DOHH2 (cell line): ENCODE data around the gene C14orf180.

Source experiments
- H3F3A ChIP-seq: fragments of 200-600 bp; sonication (generic), shearing (Covaris generic); 2 replicates; pipeline ENCODE4 v1.6.0; 2016; ENCODE audit warnings: antibody characterized with exemption, mild to moderate bottlenecking; ENCODE audit not compliant: control insufficient read depth, insufficient read depth
- H3K27ac ChIP-seq: fragments of 200-600 bp; sonication (generic); 2 replicates; pipeline ENCODE4 v1.5.1; 2014; ENCODE audit warnings: low read depth, mild to moderate bottlenecking, low read length, moderate library complexity
- H3K27me3 ChIP-seq: fragments of 200-600 bp; sonication (generic); 2 replicates; pipeline ENCODE4 v1.6.1; 2014; ENCODE audit warnings: mild to moderate bottlenecking, low read length, mixed read lengths; ENCODE audit not compliant: control insufficient read depth
- H3K36me3 ChIP-seq: fragments of 200-600 bp; sonication (generic); 2 replicates; pipeline ENCODE4 v1.6.1; 2014; ENCODE audit warnings: mild to moderate bottlenecking, low read length, moderate library complexity, mixed read lengths; ENCODE audit not compliant: control insufficient read depth
- H3K4me1 ChIP-seq: fragments of 200-600 bp; sonication (generic); 2 replicates; pipeline ENCODE4 v1.6.1; 2014; ENCODE audit warnings: mild to moderate bottlenecking, low read length, mixed read lengths; ENCODE audit not compliant: control insufficient read depth
- H3K4me2 ChIP-seq: fragments of 200-600 bp; sonication (generic); 2 replicates; pipeline ENCODE4 v1.6.0; 2014; ENCODE audit warnings: mild to moderate bottlenecking, low read length, moderate library complexity
- H3K4me3 ChIP-seq: fragments of 200-600 bp; sonication (generic); 2 replicates; pipeline ENCODE4 v1.5.1; 2014; ENCODE audit warnings: mild to moderate bottlenecking, low read length, mixed read lengths
- H3K79me2 ChIP-seq: fragments of 200-600 bp; sonication (generic); 2 replicates; pipeline ENCODE4 v1.6.1; 2014; ENCODE audit warnings: mild to moderate bottlenecking, low read length, mixed read lengths; ENCODE audit not compliant: control insufficient read depth
- H3K9me2 ChIP-seq: fragments of 200-600 bp; sonication (generic); replicated peaks from 2 replicates; pipeline ENCODE4 v1.6.1; 2014; ENCODE audit warnings: mild to moderate bottlenecking, low read length, mixed read lengths; ENCODE audit not compliant: control insufficient read depth
- H3K9me3 ChIP-seq: fragments of 200-600 bp; sonication (generic); 2 replicates; pipeline ENCODE4 v1.6.1; 2014; ENCODE audit warnings: antibody characterized with exemption, low read length, mixed read lengths; ENCODE audit not compliant: control insufficient read depth, insufficient read depth
- H4K20me1 ChIP-seq: fragments of 200-600 bp; sonication (generic); 2 replicates; pipeline ENCODE4 v1.6.0; 2014; ENCODE audit warnings: low read depth, mild to moderate bottlenecking, antibody characterized with exemption, low read length, moderate library complexity; ENCODE audit not compliant: control insufficient read depth, insufficient read depth
- EZH2phosphoT487 ChIP-seq: fragments of 200-600 bp; sonication (generic); IDR thresholded peaks from 2 replicates; pipeline ENCODE4 v1.6.1; 2017; ENCODE audit warnings: borderline replicate concordance, mild to moderate bottlenecking, antibody characterized with exemption, low read length, moderate library complexity, mixed read lengths
- TF ChIP-seq, protein P1 (sequence below): fragments of 200-600 bp; sonication (generic); IDR thresholded peaks from one replicate; pipeline ENCODE4 v1.5.1; 2014; ENCODE audit warnings: antibody characterized with exemption, mild to moderate bottlenecking, low read depth, low read length; ENCODE audit not compliant: poor library complexity, severe bottlenecking

C14orf180 gene

GRCh38 chr14:104603711-104604401 is 24.3 kb downstream of the C14orf180 start:
- Histone ChIP-seq H3K4me3 (no peak overlapping the region), H3K36me3 (no peaks in the 10 kb centered on the region), H3K4me1 (no peaks in the 10 kb centered on the region), H3K9me3 (no peaks in the 10 kb centered on the region), H3K27ac (no peak overlapping the region), H3K4me2 (no peak overlapping the region), H3K79me2 (no peaks in the 10 kb centered on the region), H3F3A (no peaks in the 10 kb centered on the region), H3K9me2 (no peaks in the 10 kb centered on the region), H4K20me1 (no peaks in the 10 kb centered on the region), H3K27me3 (no peaks in the 10 kb centered on the region)
- TF ChIP-seq, protein P1, sequence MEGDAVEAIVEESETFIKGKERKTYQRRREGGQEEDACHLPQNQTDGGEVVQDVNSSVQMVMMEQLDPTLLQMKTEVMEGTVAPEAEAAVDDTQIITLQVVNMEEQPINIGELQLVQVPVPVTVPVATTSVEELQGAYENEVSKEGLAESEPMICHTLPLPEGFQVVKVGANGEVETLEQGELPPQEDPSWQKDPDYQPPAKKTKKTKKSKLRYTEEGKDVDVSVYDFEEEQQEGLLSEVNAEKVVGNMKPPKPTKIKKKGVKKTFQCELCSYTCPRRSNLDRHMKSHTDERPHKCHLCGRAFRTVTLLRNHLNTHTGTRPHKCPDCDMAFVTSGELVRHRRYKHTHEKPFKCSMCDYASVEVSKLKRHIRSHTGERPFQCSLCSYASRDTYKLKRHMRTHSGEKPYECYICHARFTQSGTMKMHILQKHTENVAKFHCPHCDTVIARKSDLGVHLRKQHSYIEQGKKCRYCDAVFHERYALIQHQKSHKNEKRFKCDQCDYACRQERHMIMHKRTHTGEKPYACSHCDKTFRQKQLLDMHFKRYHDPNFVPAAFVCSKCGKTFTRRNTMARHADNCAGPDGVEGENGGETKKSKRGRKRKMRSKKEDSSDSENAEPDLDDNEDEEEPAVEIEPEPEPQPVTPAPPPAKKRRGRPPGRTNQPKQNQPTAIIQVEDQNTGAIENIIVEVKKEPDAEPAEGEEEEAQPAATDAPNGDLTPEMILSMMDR, result no peak
- TF ChIP-seq EZH2phosphoT487, result no peak

DNA sequence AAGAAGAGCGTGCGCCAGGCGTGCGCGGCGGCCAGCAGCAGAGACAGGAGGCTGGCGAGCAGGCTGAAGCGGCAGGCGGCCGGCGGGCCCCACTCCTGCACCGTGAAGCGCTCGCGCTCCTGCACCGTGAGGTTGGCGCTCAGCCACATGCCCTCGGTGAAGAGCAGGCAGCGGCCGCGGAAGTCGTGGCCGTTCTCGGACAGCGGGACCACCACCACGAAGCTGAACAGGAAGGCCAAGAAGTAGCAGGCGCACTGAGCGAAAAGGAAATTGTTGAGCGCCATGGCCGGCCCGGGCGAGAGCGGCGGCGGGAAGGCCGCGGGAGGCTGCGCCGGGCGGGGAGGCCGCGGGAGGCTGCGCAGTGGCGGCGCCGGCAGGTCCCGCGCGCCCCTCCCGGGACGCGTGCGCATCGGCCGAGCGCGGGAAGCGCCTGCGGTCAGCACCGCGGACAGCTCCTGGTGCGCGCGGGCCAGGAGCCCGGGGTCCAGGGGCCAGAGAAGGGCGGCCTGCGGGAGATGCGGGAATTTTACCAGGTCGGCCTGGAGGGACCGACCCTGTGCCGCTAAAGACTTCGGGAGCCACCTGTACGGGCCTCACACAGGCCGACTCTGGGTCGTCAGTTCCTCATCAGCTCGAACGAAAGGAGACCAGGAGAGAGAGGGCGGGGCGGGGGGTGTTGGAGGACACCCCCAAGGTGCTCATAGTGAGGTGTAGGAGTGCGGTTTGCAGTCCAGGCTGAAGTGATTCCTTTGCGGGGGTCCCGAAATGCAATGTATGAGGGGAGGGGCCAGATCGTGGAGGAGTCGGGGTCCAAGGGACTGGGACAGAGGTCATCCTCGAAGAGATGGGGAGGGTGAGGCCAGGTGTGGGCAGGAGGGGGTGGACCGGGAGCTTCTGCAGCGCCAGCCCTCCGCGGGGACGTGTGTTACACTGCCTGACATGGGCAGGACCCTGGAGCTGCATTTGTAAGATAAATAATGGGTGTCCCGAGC is 25.2 kb downstream of the C14orf180 start, which contains the start of gene TMEM179:
Gene TMEM179, minus strand, starts transcription at position 315 of the 992 bp plus-strand sequence. Its CDS starts 31 bp downstream, at position 284.
- H3K27ac ChIP-seq, result no peak within 1 kb of the TSS
- H4K20me1 ChIP-seq, result no peaks in the 10 kb centered on the region
- no peaks in the 10 kb centered on the region for H3F3A ChIP-seq
- H3K9me2 ChIP-seq, result no peaks in the 10 kb centered on the region
- H3K4me3 ChIP-seq, result no peak within 1 kb of the TSS
- H3K9me3 ChIP-seq, result no peaks in the 10 kb centered on the region
- H3K4me2 ChIP-seq, result no peak within 1 kb of the TSS
- no peaks in the 10 kb centered on the region for H3K79me2 ChIP-seq
- H3K4me1 ChIP-seq, result no peaks in the 10 kb centered on the region
- H3K27me3 ChIP-seq, result no peaks in the 10 kb centered on the region
- no peak for TF ChIP-seq EZH2phosphoT487
- TF ChIP-seq, protein P1, result no peak
- H3K36me3 ChIP-seq, result no peaks in the 10 kb centered on the region

DNA sequence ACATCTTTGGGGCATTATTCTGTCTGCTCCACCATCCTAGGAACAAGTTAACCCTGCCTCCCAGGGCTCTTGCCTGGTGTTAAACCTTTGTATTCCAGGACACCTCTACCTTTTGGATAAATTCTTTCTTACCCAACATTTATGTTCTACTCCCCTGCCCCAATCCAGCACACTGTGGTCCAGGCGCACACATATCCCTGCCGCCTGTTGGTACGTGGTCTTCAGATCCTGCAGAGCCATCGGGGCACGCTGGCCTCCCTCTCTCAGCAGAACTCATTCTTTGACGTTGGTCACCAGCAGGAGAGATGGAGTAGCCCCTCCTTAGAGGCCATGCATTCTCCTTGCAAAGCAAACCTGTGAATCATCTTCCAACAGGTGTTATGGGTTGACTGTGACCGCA is 30.1 kb downstream of the C14orf180 start:
- H3K27me3 ChIP-seq, result peaks cover 2% of the 10 kb centered on the region; the same call in 1 of the 2 replicates

More for the DNA sequence above, 30.1 kb downstream of the C14orf180 start:
- no peaks in the 10 kb centered on the region for H4K20me1 ChIP-seq
- no peaks in the 10 kb centered on the region for H3K4me1 ChIP-seq
- H3K4me2 ChIP-seq, result no peak overlapping the region
- H3K79me2 ChIP-seq, result no peaks in the 10 kb centered on the region
- H3F3A ChIP-seq, result no peaks in the 10 kb centered on the region
- no peaks in the 10 kb centered on the region for H3K9me2 ChIP-seq
- no peak overlapping the region for H3K4me3 ChIP-seq
- H3K27ac ChIP-seq, result no peak overlapping the region
- H3K36me3 ChIP-seq, result no peaks in the 10 kb centered on the region
- H3K9me3 ChIP-seq, result no peaks in the 10 kb centered on the region
- TF ChIP-seq, protein P1, result no peak
- no peak for TF ChIP-seq EZH2phosphoT487
